ENCODE measurements around the gene SEZ6L.
"Not testable (repeated sequence)": the region's sequence is repeated elsewhere in the genome, so short reads cannot be mapped to it uniquely, and the experiment has no call there.

The SEZ6L gene

GRCh38 chr22:26383968-26384556 lies 214.8 kb downstream of the SEZ6L start:
- no peak for DNase-seq (ENCODE audit: low read depth)

- no peak for DNase-seq (ENCODE audit: low read depth)
Measured at GRCh38 chr22:26385164-26385563, 215.9 kb downstream of the SEZ6L start.

- no peak for DNase-seq (ENCODE audit: low read depth)
Measured at GRCh38 chr22:26389125-26389524, 219.9 kb downstream of the SEZ6L start.

- no peak for DNase-seq (ENCODE audit: low read depth)
Measured at GRCh38 chr22:26391091-26391490, 221.8 kb downstream of the SEZ6L start.

- no peak for DNase-seq (ENCODE audit: low read depth)
Measured at GRCh38 chr22:26391623-26392022, 222.4 kb downstream of the SEZ6L start.

- no peak for DNase-seq (ENCODE audit: low read depth)
Measured at GRCh38 chr22:26393929-26394328, 224.7 kb downstream of the SEZ6L start.

- no peak for DNase-seq (ENCODE audit: low read depth)
Measured at GRCh38 chr22:26394777-26395176, 225.5 kb downstream of the SEZ6L start.

GRCh38 chr22:26395926-26396325 lies 226.7 kb downstream of the SEZ6L start:
- no peak for DNase-seq (ENCODE audit: low read depth)

- DNase-seq (ENCODE audit: low read depth): peak; percentile 45
Measured at GRCh38 chr22:26398741-26399153, 229.5 kb downstream of the SEZ6L start.

- no peak for DNase-seq (ENCODE audit: low read depth)
Measured at GRCh38 chr22:26399289-26399688, 230.0 kb downstream of the SEZ6L start.

GRCh38 chr22:26401726-26402125 lies 232.5 kb downstream of the SEZ6L start:
- no peak for DNase-seq (ENCODE audit: low read depth)

- DNase-seq (ENCODE audit: low read depth): no peak
Measured at GRCh38 chr22:26404851-26405421, 235.7 kb downstream of the SEZ6L start.

- DNase-seq (ENCODE audit: low read depth): no peak
Measured at GRCh38 chr22:26406118-26406517, 236.9 kb downstream of the SEZ6L start.

- not testable (repeated sequence) for DNase-seq (ENCODE audit: low read depth)
Measured at GRCh38 chr22:26408562-26409220, 239.4 kb downstream of the SEZ6L start.

GRCh38 chr22:26409719-26410335 lies 240.6 kb downstream of the SEZ6L start:
- no peak for DNase-seq (ENCODE audit: low read depth)

GRCh38 chr22:26410386-26410785 lies 241.1 kb downstream of the SEZ6L start:
- DNase-seq (ENCODE audit: low read depth): no peak

GRCh38 chr22:26414347-26414746 lies 245.1 kb downstream of the SEZ6L start:
- DNase-seq (ENCODE audit: low read depth): no peak

- DNase-seq (ENCODE audit: low read depth): no peak
Measured at GRCh38 chr22:26416256-26416655, 247.0 kb downstream of the SEZ6L start.

- no peak for DNase-seq (ENCODE audit: low read depth)
Measured at GRCh38 chr22:26416670-26417276, 247.5 kb downstream of the SEZ6L start.

GRCh38 chr22:26417406-26417805 lies 248.1 kb downstream of the SEZ6L start:
- DNase-seq (ENCODE audit: low read depth): no peak

- DNase-seq (ENCODE audit: low read depth): no peak
Measured at GRCh38 chr22:26418620-26419019, 249.4 kb downstream of the SEZ6L start.

GRCh38 chr22:26426924-26427323 lies 257.7 kb downstream of the SEZ6L start:
- no peak for DNase-seq (ENCODE audit: low read depth)
